Type B pancreatic cell (in vitro differentiated cells): ENCODE measurements around the gene GABRB3. TPM values are rescaled to one million over a fixed set of nuclear protein-coding genes. Genes with fewer than 3 reads are reported as not detected.

Source experiments
- DNase-seq: peaks from one replicate; pipeline ENCODE4 v3.0.0; 2021; ENCODE audit warnings: mixed read lengths; ENCODE audit not compliant: unreplicated experiment; ENCODE audit errors: extremely low spot score
- H3K27ac Mint-ChIP-seq: 2 replicates; pipeline ENCODE4 v1.8.0; 2021; ENCODE audit warnings: mild to moderate bottlenecking, mixed read lengths
- H3K27me3 Mint-ChIP-seq: 2 replicates; pipeline ENCODE4 v1.8.0; 2021; ENCODE audit warnings: mixed read lengths
- H3K36me3 Mint-ChIP-seq: 2 replicates; pipeline ENCODE4 v1.8.0; 2021; ENCODE audit warnings: mixed read lengths
- H3K4me1 Mint-ChIP-seq: one replicate; pipeline ENCODE4 v1.8.0; 2021; ENCODE audit warnings: mixed read lengths; ENCODE audit not compliant: unreplicated experiment
- H3K4me3 Mint-ChIP-seq: 2 replicates; pipeline ENCODE4 v1.8.0; 2021; ENCODE audit warnings: mild to moderate bottlenecking, mixed read lengths
- H3K9me3 Mint-ChIP-seq: 2 replicates; pipeline ENCODE4 v1.8.0; 2021; ENCODE audit warnings: mixed read lengths
- CTCF ChIP-seq: fragments of 200-600 bp; sonication (generic); conservative IDR thresholded peaks from 2 replicates; pipeline ENCODE4 v1.5.0; 2021; ENCODE audit warnings: antibody characterized with exemption, mild to moderate bottlenecking
- total RNA-seq: library from RNA; stranded (reverse); gene quantifications from 2 replicates; pipeline ENCODE4 v1.2.1, GENCODE V29; 2021; ENCODE audit warnings: low replicate concordance

The GABRB3 gene
- total RNA-seq, 1 donor from 2014 or later, result 28.5 TPM

GRCh38 chr15:26771578-26772153, 1.2 kb downstream of the GABRB3 start:
- Mint-ChIP-seq H3K9me3 (no peaks in the 10 kb centered on the region), H3K4me1 (peaks cover 8% of the 10 kb centered on the region), H3K4me3 (peak overlapping the region; percentile 88), H3K27me3 (peaks cover 61% of the 10 kb centered on the region), H3K27ac (peak overlapping the region; percentile 60), H3K36me3 (no peaks in the 10 kb centered on the region)
- DNase-seq, result peak; percentile 78
- no peak for TF ChIP-seq CTCF

- H3K27ac Mint-ChIP-seq, result no peak overlapping the region
- H3K4me3 Mint-ChIP-seq, result peak overlapping the region; percentile 88
- H3K9me3 Mint-ChIP-seq, result no peaks in the 10 kb centered on the region
- no peak for TF ChIP-seq CTCF
- H3K27me3 Mint-ChIP-seq, result peaks cover 62% of the 10 kb centered on the region
- no peaks in the 10 kb centered on the region for H3K36me3 Mint-ChIP-seq
- DNase-seq, result no peak
- H3K4me1 Mint-ChIP-seq, result peaks cover 8% of the 10 kb centered on the region
Measured at GRCh38 chr15:26771168-26771567, 1.7 kb downstream of the GABRB3 start.

- no peaks in the 10 kb centered on the region for H3K36me3 Mint-ChIP-seq
- no peaks in the 10 kb centered on the region for H3K9me3 Mint-ChIP-seq
- H3K27me3 Mint-ChIP-seq, result peaks cover 37% of the 10 kb centered on the region
- no peak for DNase-seq
- no peak overlapping the region for H3K4me3 Mint-ChIP-seq
- no peak overlapping the region for H3K27ac Mint-ChIP-seq
- TF ChIP-seq CTCF, result no peak
- H3K4me1 Mint-ChIP-seq, result peaks cover 5% of the 10 kb centered on the region
Measured at GRCh38 chr15:26767169-26767670, 5.6 kb downstream of the GABRB3 start.

GRCh38 chr15:26766262-26766661, 6.6 kb downstream of the GABRB3 start:
- H3K27ac Mint-ChIP-seq, result no peak overlapping the region
- H3K4me1 Mint-ChIP-seq, result no peaks in the 10 kb centered on the region
- DNase-seq, result no peak
- H3K4me3 Mint-ChIP-seq, result no peak overlapping the region
- no peaks in the 10 kb centered on the region for H3K9me3 Mint-ChIP-seq
- peaks cover 29% of the 10 kb centered on the region for H3K27me3 Mint-ChIP-seq
- TF ChIP-seq CTCF, result no peak
- H3K36me3 Mint-ChIP-seq, result no peaks in the 10 kb centered on the region

- Mint-ChIP-seq H3K27me3 (no peaks in the 10 kb centered on the region), H3K36me3 (no peaks in the 10 kb centered on the region), H3K4me1 (no peaks in the 10 kb centered on the region), H3K9me3 (no peaks in the 10 kb centered on the region), H3K27ac (no peak overlapping the region), H3K4me3 (no peak overlapping the region)
- TF ChIP-seq CTCF, result no peak
- DNase-seq, result no peak
Measured at GRCh38 chr15:26759986-26760385, 12.9 kb downstream of the GABRB3 start.

- no peak for DNase-seq
- TF ChIP-seq CTCF, result no peak
- Mint-ChIP-seq H3K4me1 (no peaks in the 10 kb centered on the region), H3K27me3 (no peaks in the 10 kb centered on the region), H3K9me3 (no peaks in the 10 kb centered on the region), H3K4me3 (no peak overlapping the region), H3K27ac (no peak overlapping the region), H3K36me3 (no peaks in the 10 kb centered on the region)
Measured at GRCh38 chr15:26758079-26758478, 14.8 kb downstream of the GABRB3 start.
